ENCODE results near the gene EPN1.

Gene EPN1

DNA sequence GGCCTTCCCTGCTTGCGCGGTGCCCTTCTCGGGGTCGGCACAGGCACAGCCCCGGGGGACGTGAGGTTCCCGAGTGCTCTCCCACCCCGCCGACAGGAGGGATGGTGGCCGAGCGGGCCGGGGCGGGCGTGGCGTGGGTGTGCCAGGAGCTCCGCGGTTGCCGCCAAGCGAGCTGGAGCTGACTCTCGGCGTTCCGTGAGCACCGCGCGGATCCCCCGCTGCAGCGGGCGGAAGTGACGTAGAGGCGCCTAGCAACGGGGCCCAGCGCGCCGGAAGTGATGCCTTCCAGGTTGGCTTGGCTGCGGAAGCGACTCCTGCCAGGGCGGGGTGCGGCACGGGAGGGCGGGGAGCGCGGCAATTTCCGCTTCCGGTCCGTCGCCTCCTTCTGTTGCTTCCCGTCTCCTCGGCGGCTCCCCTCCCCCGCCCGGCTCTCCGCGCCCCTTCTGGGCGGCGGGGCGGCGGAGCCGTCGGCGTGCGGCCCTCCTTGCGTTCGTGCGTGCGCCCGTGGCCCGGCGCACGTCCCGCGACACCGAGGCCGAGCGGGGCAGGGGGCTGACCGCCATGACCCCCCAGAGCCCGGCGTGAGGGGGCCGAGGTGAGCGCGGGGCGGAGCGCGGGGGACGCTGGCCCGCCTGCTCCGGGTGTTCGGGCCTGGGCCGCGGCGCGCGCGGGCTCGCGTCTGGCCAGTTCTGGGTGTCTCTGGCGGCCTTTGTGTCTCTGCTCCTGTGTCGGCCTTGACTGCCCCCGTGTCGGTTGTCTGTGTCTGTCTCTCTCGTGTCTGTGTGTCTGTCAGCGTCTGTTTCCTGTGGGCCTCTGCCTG is at the start of gene EPN1:
EPN1 (plus strand) TSS at position 386 of the 820 bp plus-strand sequence. CDS start 3,402 bp downstream, outside the sequence.
- peak; percentile 98 for DNase-seq

DNA sequence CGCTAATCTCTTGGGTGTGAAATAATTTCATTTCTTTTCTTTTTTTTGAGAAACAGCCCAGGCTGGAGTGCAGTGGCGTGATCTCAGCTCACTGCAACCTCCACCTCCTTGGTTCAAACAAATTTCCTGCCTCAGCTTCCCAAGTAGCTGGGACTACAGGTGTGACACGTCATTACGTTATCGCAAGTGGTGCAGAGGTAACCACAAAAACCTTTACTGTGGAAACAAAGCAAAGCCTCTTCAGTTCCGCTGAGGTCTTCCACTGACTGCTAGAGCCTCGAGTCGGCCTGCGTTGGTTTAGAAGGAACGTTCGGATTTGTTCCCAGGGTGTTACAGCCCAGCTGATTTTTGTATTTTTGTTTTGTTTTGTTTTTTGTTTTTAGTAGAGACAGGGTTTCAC is 48.7 kb upstream of the EPN1 start:
- DNase-seq, result peak; percentile 91

DNA sequence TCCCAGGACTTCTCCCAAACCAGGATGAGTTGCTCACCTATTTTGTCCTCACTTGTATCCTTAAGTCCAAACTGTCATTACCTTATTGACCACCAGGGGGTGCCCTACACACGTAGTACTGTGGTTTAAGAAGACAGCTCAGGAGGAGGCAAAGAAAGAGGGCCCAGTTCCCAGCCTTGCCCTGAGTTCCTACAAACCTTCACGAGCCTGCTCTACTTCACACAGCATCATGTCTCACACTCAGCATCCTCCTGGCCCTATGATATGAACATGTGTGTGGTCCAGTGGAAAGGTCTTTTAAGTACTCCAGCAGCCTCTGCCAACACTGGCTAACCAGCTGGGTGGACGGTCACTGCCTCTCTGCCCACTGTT is 42.6 kb upstream of the EPN1 start:
- peak; percentile 93 for DNase-seq

DNA sequence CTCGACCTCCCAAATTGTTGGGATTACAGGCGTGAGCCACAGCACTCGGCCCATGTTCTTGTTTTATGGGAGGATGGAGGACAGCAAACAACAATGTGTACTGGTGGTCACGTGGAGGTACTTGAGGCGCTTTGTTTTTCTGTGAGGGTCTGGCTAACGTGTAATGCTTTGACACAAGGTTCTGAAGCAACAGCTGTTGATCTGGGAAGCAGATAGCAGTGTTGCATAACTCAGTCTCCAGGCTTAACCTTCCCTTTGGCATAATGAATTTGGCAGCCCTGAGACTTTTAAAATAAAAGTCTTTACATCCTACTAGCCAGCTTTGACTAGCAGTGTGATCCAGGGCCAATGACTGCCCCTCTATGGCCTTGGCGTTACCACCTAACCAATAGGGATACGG is 41.2 kb upstream of the EPN1 start:
- DNase-seq, result no peak

DNA sequence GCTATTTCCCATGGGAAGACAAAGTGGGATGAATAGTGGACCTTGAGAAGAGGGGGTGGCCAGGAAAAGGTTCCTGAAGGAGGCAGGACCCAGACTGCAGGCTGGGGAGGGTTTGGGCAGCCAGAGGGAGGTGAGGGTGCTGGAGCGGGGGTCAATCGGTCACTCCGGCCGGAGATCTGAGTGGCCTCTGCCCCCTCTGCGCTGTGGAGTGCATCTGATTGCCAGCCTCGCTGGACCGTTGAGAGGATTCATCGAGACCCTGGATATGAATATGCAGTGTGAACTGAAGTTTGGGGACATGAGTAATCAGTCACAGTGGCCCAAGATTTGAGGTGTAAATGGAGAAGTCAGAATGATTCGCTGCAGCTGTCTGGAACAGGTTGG is 39.7 kb upstream of the EPN1 start:
- no peak for DNase-seq

DNA sequence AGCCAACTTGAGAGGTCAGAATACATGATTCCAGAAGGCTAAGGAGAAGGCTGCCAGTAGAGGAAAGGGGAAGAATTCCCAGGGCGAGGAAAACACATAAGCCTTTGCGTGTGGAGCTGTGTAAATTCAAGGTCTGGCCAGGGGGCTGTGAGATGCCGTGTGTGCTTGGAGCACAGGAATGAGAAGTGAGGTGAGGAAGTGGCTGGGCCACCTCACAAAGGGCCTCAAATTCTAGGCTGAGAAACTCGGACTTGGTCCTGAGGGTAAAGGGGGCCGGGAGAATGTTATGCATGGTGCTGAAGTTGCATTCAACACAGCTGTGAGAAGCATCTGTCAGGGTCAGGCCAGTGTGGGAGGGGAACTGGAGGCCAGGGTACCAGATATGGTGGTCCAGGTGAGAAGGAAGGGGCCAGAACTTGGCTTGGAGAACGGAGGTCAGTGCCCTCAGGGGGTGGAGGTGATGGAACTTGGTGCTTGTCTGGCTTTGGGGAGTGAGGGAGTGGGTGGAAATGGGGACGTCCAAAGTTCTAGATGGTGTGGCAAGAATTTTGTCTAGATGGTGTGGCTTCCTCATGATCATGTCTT is 39.1 kb upstream of the EPN1 start:
- no peak for DNase-seq

DNA sequence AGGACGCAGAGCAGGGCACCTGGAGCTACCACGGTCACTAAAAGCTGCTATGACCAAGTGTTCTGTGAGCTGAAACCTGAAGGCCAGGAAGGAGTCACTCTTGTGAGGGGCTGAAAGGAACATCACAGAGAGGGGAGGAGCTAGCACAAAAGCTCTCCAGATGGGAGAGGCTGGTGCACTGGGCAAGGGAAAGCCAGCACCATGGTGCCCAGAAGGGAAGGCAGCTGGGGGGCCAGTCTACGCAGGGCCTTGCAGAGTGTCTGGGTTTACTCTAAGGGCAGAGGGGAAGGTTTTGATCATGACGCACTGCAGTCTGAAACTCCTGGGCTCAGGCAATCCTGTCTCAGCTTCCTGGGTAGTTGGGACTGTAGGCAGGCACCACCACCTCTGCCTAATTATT is 38.3 kb upstream of the EPN1 start:
- no peak for DNase-seq

DNA sequence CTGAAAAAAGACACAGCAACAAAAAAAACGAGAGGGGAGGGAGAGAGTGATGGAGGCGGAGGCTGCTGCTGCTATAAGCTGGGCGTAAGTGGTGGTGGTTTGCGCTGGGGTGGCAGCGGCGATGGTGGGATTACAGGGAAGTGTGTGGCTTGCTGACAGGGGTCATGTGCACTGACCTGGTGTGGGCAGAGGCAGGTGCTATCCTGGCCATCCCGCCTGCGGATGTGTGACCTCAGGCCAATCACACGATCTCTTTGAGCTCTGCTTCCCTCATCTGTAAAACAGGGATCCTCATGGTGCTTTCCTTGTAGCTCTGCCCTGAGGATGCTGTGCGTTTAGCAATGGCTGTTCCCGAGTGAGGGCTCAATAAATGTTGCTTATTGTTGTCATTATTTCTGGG is 37.5 kb upstream of the EPN1 start:
- DNase-seq, result no peak

DNA sequence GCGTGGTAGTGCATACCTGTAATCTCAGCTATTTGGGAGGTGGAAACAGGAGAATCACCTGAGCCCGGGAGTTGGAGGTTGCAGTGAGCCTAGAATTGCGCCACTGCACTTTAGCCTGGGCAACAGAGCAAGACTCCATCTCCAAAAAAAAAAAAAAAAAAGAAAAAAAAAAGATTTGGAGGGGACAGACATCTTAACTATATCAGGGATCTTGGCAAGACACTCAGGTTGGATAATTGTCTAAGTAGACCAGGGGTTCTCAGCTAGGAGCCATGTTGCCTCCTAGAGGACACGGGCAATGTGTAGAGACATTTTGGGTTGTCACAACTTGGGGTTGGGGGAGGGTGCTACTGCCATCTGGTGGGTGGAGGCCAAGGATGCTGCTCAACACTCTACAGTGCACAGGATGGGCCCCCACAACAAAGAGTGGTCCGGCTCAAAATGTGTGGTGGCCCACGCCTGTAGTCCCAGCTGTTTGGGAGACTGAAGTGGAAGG is 36.1 kb upstream of the EPN1 start:
- peak; percentile 76 for DNase-seq

DNA sequence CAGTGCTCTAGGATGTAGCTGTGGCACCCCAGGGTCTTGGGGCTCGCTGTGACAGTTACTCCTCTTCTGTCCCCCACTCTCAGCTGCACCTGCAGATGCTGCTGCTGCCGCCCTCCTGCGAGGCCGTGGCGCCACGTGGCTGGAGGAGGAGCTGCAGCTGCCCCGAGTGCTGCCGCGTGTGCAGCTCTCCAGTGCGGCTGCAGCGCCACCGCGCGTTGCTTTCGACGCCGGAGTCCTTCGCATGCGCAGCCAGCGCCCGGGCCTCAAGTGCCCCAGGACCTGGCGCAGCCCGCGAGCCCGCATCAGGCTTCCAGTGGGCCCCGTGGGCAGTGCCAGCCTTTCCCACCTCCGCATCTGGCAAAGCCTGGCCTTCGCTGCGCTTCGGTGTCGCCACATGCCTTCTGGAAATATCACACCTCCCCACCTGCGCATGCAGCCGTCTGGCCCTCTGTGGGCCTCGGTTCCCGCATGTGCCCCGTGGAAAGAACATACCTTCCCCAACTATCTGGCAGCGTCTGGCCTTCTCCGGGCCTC is 34.9 kb upstream of the EPN1 start:
- DNase-seq, result peak; percentile 84

DNA sequence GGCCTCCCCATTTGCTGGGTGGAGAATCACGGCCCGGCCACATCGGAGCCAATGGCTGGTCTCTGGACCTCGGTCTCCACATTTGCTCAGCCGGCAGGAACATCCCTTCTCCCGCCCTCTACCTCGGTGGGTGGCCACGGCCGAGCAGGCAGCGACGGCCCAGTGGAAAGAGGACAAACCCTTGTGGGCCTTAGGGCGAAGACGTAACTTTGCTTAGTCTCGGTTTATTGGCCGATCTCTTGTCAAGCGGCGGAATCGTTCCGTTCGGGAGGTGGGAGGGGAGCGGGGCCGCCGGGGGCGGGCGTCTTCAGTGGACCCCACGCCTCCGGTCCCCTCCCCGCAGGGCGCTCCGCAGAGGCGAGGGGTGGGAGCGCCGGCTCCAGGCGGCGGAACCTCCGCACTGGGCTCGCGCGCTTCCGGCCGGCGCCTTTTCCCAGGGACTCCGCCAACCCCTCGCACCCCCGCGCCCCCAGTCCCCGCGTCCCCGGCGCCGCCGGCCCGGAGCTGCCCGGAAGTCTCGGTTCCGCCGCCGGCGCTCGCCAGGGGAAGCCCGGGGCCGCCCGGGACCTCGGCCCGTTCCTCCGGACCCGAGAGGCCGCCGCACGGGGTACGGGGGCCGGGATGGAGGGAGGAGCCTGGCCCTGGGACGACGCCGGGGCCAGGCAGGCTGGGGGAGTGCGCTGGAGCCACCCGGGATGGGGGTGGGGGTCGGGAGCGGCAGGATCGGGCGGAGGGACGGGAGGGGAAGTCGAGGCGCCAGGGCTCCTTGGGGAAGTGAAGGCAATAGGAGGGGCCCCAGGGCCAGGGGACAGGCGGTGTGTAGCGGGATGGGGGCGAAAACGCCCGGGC is 34.2 kb upstream of the EPN1 start, which contains the start of gene ZNF580:
ZNF580 (plus strand) TSS at position 426 of the 849 bp plus-strand sequence. CDS start 1,507 bp downstream, outside the sequence.
- DNase-seq, result peak; percentile 80

DNA sequence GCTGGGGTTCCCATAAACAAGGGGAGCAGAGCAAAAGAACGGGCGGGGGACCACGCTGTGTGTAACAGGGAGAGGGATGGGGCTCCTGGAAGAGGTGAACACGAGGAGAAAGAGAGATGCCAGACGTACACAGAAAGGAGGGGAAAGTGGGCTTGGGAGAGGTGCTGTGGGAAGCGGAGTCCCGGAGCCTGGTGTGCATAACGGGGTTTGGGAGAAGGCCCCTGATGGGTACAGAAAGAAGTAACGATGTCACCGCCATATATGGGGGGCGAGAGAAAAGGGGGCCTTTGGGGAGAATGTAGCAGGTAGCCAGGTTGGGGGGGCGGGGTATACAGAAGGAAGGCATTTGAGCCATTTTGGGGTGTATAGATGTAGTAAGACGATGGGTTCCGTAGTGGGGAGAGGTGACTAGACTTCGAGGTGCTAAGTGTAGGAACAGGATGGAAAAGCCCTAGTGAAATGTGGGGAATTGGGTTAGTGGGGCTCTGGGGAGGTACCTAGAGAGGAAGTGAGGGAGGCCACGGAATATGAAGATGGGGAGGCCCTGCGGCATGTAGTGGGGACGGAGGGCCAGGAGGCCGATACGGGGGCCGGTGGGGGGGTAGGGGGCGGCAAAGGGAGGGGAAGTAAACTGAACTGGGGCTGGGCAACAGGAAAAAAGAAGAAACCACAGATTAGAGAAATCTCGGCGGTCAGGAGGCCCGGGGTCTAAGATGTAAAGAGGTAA is 33.4 kb upstream of the EPN1 start:
- peak; percentile 53 for DNase-seq

DNA sequence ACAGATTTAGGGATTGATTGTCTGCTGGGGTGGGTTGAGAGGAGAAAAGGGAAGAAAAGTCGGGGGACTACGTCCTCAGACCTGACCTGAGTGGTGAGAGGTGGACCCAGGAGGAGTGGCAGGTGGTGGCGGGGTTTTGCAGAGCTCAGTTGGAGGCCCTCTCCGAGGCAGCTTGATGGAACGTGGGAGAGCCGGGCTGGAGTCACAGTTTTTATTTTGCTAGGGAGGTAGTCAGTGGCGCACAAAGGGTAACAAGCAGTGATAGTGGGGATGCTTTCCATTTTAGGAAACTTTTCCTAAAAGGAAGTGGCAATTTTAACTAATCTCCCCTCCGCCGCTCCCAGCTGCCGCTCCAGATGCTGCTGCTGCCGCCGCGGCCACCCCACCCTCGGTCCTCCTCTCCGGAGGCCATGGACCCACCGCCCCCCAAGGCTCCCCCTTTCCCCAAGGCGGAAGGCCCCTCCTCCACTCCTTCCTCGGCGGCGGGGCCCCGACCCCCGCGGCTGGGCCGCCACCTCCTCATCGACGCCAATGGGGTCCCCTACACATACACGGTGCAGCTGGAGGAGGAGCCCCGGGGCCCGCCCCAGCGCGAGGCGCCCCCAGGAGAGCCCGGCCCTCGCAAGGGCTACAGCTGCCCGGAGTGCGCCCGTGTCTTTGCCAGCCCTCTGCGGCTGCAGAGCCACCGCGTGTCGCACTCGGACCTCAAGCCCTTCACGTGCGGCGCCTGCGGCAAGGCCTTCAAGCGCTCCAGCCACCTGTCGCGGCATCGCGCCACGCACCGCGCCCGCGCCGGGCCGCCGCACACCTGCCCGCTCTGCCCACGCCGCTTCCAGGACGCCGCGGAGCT is 32.6 kb upstream of the EPN1 start:
- peak; percentile 53 for DNase-seq

DNA sequence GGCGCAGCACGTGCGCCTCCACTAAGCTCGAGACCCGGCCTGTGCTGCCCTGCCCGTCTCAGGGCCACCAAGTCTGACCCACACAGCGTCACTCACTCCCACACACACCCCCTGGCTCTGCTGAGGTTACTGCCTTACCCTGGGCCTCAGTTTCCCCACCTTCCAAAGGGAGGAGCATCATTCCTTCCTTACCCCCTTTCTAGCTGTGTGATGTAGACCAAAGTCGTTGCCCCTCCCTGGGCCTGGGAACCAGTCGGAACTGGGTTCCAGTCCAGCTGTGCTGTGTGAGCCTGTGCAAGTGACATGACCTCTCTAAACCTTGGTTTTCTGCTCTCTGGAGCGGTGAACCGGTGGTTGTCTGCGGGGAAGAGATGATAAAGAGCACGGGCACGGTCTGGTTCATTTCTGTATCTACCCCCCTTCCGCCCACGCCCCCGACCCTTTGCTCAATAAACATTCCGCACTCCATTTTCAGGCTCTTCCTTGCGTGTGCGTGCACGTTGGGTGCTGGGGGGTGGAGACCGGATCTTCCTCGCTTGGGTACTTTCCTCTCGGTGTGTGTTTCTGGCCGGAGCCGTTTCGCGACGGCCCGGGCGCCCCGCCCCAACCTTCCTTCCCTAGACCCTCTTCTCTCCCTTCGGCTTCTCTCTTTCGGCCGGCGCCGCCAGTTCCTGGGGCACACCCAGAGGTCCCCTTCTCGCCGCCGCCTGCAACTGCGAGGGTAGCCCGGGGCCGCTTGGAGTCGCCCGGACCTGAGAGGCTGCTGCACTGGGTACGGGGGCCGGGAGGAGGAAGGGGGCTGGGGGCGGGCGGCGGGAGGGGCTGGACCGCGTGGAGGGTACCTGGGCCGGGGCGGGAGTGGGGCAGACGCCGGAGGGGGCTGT is 31.8 kb upstream of the EPN1 start, which contains the start of gene ZNF581:
ZNF581 (plus strand) TSS at position 647 of the 884 bp plus-strand sequence. CDS start 923 bp downstream, outside the sequence.
- peak; percentile 89 for DNase-seq

DNA sequence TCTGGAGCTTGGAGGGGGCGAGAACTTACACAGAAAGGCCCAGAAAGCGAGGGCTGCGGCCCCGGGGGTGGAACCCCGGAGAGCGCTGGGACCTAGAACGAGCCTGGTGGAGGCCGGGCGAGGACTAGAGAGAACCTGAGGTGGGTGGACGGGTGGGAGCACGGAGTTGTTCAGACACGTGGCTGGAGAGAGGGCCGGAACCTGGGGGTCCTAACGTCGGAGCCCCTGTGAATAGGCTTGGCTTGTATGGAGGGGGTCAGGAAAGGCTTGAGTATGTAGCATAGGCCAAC is 31.2 kb upstream of the EPN1 start:
- no peak for DNase-seq

DNA sequence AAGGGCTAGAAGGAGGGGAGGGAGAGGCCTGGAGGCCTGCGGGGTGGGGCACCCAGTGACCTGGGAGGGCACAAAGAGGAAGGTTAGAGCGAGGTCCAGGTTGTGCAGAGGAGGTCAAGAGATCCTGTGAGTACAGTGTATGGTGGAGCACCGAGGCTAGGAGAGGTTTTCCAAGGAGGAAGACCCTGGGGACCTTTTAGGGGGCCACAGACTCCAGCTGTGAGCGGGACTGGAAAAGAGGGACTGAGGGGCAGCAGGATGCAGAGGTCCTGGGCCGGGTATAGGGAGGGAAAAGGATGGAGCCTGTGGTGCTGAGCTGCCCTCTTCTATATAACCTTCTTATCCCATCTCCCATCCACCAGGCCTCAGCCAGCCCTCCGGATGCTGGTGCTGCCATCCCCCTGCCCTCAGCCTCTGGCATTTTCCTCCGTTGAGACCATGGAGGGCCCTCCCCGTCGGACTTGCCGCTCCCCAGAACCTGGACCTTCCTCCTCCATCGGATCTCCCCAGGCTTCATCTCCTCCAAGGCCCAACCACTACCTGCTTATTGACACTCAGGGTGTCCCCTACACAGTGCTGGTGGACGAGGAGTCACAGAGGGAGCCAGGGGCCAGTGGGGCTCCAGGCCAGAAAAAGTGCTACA is 30.7 kb upstream of the EPN1 start:
- DNase-seq, result no peak

DNA sequence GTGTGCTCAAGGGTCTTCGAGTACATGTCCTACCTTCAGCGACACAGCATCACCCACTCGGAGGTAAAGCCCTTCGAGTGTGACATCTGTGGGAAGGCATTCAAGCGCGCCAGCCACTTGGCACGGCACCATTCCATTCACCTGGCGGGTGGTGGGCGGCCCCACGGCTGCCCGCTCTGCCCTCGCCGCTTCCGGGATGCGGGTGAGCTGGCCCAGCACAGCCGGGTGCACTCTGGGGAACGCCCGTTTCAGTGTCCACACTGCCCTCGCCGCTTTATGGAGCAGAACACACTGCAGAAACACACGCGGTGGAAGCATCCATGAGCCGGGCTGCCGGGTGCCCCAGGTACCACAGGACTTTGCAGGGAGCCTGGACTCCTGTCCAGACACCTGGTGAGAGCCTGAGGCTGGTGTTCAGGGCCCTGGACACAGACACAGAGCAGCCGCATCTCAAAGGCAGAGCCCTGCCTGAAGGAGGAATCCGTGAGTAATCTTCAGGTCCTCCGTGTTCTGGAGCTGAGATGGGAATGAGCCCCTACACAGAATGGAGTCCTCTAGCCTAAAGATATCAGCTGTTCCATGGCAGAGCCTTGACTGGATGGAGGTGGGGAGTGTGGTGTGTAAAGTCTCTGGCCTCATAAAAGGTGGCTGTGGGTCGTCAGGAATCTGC is 30.0 kb upstream of the EPN1 start:
- DNase-seq, result no peak

DNA sequence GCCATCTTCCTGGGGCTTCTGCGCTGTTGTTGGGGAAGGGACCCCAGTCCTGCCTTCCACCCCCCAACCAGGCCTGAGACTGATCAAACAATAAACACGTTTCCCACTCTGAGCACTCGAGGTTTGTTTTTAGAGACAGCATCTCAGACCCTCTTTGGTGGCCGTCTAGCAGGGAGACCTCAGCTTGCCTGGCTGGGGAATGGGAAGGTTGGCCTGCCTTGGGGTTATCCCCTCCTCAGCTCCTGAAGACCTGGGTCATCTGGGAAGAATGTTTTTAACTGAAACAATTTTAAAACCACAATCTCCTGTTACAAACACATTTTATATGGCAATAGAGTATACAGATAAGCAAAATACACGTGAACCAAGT is 29.5 kb upstream of the EPN1 start:
- no peak for DNase-seq
